ENCODE measurements around the gene GRIK2. TPM values are rescaled to one million over a fixed set of nuclear protein-coding genes. Genes with fewer than 3 reads are reported as not detected.

GRIK2 gene
- total RNA-seq, 4 donors from 2014 or later = 0.30 to 4.1 (median 1.3) TPM

GRCh38 chr6:101676187-101676586, 282.7 kb downstream of the GRIK2 start:
- WGBS = 87% methylated on average over 2 of the region's 2 CpGs
- Histone ChIP-seq H3K27ac (no peak overlapping the region), H3K4me3 (no peak overlapping the region), H3K9me3 (no peaks in the 10 kb centered on the region), H3K4me1 (no peaks in the 10 kb centered on the region), H3K27me3 (no peaks in the 10 kb centered on the region), H3K36me3 (no peaks in the 10 kb centered on the region)
- no peak for DNase-seq (ENCODE audit: low spot score in 2 of 2)
- TF ChIP-seq POLR2A (IDR thresholded peaks at IDR 0.05) (no peak), EP300 (IDR thresholded peaks at IDR 0.05) (no peak), POLR2AphosphoS5 (IDR thresholded peaks at IDR 0.05) (no peak), CTCF (IDR thresholded peaks at IDR 0.05) (no peak)

DNA sequence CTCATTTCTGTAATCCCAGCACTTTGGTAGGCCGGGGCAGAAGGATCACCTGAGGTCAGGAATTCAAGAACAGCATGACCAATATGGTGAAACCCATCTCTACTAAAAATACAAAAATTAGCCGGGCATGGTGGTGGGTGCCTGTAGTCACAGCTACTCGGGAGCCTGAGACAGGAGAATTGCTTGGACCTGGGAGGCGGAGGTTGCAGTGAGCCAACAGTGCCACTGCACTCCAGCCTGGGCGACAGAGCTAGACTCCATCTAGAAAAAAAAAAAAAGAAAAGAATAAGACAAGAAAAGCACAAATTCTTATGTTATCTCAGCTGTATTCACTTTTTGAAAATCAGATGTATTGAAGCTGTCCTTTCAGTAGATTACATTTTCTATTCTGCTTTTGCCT, 289.4 kb downstream of the GRIK2 start:
- TF ChIP-seq POLR2AphosphoS5 (IDR thresholded peaks at IDR 0.05) (no peak), CTCF (IDR thresholded peaks at IDR 0.05) (no peak), POLR2A (IDR thresholded peaks at IDR 0.05) (no peak), EP300 (IDR thresholded peaks at IDR 0.05) (no peak)
- Histone ChIP-seq H3K27ac (no peak overlapping the region), H3K4me3 (no peak overlapping the region), H3K36me3 (no peaks in the 10 kb centered on the region), H3K9me3 (no peaks in the 10 kb centered on the region), H3K4me1 (no peaks in the 10 kb centered on the region), H3K27me3 (no peaks in the 10 kb centered on the region)
- no peak for DNase-seq (ENCODE audit: low spot score in 2 of 2)
- WGBS = 95% methylated on average over 5 of the region's 5 CpGs

- Histone ChIP-seq H3K9me3 (no peaks in the 10 kb centered on the region), H3K36me3 (no peaks in the 10 kb centered on the region), H3K4me1 (no peaks in the 10 kb centered on the region), H3K27me3 (no peaks in the 10 kb centered on the region), H3K4me3 (no peak overlapping the region), H3K27ac (no peak overlapping the region)
- WGBS = 76% methylated on average over 1 of the region's 1 CpG
- TF ChIP-seq POLR2A (IDR thresholded peaks at IDR 0.05) (no peak), EP300 (IDR thresholded peaks at IDR 0.05) (no peak), CTCF (IDR thresholded peaks at IDR 0.05) (no peak), POLR2AphosphoS5 (IDR thresholded peaks at IDR 0.05) (no peak)
- DNase-seq (ENCODE audit: low spot score in 2 of 2) = no peak
Observed at GRCh38 chr6:101683884-101684283, 290.4 kb downstream of the GRIK2 start.

DNA sequence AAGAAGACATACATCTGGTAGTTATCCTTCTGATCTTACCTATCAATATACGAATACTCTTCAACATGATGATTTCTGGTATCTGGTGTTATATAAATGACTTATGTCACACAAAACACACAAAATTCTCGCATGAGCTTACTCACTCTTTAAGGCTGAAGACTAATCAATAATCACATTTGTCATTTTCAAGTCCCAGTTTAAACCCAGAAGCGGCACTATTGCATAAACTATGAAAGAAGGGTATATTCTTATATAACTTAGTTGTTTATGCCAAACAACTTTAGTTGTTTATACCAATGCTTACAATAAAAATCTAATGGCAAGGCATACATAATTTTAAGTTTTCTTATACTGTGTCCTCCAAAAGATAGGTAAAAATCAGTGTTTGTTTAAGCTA, 293.1 kb downstream of the GRIK2 start:
- Histone ChIP-seq H3K27ac (no peak overlapping the region), H3K27me3 (no peaks in the 10 kb centered on the region), H3K36me3 (no peaks in the 10 kb centered on the region), H3K4me3 (no peak overlapping the region), H3K4me1 (no peaks in the 10 kb centered on the region), H3K9me3 (no peaks in the 10 kb centered on the region)
- 97% methylated on average over 3 of the region's 3 CpGs for WGBS
- no peak for DNase-seq (ENCODE audit: low spot score in 2 of 2)
- TF ChIP-seq EP300 (IDR thresholded peaks at IDR 0.05) = no peak
- no peak for TF ChIP-seq POLR2A (IDR thresholded peaks at IDR 0.05)

DNA sequence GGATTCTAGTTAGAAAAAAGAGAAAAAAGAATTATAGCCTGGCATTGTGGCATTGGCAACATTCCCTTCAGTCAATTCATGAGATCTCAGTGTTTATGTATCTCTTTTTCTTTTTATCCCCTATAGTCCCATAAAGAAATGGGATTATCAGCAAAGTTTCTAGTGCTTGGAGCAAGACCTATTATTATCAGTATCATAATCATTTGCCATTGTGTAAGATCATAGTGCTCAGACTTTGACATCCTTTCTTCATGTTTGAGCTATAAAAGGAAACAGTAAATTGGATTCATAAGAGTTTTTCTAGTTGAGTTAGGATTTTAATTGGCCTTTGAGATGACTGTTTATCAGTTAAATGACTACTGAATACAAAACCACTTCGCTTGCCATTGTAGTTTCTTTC, 295.6 kb downstream of the GRIK2 start:
- H3K27ac ChIP-seq = no peak overlapping the region
- no peak for TF ChIP-seq POLR2A (IDR thresholded peaks at IDR 0.05)
- no peak for TF ChIP-seq CTCF (IDR thresholded peaks at IDR 0.05)
- no peak for TF ChIP-seq EP300 (IDR thresholded peaks at IDR 0.05)
- H3K9me3 ChIP-seq = no peaks in the 10 kb centered on the region
- 82% methylated on average over 1 of the region's 1 CpG for WGBS
- no peak for DNase-seq (ENCODE audit: low spot score in 2 of 2)
- H3K4me1 ChIP-seq = no peaks in the 10 kb centered on the region
- no peaks in the 10 kb centered on the region for H3K36me3 ChIP-seq
- no peaks in the 10 kb centered on the region for H3K27me3 ChIP-seq
- H3K4me3 ChIP-seq = no peak overlapping the region

GRCh38 chr6:101689695-101690094, 296.2 kb downstream of the GRIK2 start:
- Histone ChIP-seq H3K4me3 (no peak overlapping the region), H3K9me3 (no peaks in the 10 kb centered on the region), H3K27ac (no peak overlapping the region), H3K4me1 (no peaks in the 10 kb centered on the region), H3K27me3 (no peaks in the 10 kb centered on the region), H3K36me3 (no peaks in the 10 kb centered on the region)
- no peak for DNase-seq (ENCODE audit: low spot score in 2 of 2)
- WGBS = 81% methylated on average over 2 of the region's 2 CpGs
- no peak for TF ChIP-seq POLR2A (IDR thresholded peaks at IDR 0.05)
- no peak for TF ChIP-seq CTCF (IDR thresholded peaks at IDR 0.05)
- no peak for TF ChIP-seq EP300 (IDR thresholded peaks at IDR 0.05)

All from suprapubic skin (tissue), 4 donors.